GM12892 (cell line): ENCODE measurements around the gene NELL1.

Experiments used
- POLR2A ChIP-seq: IDR thresholded peaks from 2 replicates; pipeline ENCODE4 v1.6.1; 2011; ENCODE audit warnings: low read depth, low read length, control low read depth
- POLR2AphosphoS5 ChIP-seq: IDR thresholded peaks from 2 replicates; pipeline ENCODE4 v1.6.1; 2011; ENCODE audit warnings: low read depth, low read length, control low read depth
- TAF1 ChIP-seq: IDR thresholded peaks from 2 replicates; pipeline ENCODE4 v1.6.1; 2011; ENCODE audit warnings: low read depth, mild to moderate bottlenecking, control low read depth, low read length, borderline replicate concordance

DNA sequence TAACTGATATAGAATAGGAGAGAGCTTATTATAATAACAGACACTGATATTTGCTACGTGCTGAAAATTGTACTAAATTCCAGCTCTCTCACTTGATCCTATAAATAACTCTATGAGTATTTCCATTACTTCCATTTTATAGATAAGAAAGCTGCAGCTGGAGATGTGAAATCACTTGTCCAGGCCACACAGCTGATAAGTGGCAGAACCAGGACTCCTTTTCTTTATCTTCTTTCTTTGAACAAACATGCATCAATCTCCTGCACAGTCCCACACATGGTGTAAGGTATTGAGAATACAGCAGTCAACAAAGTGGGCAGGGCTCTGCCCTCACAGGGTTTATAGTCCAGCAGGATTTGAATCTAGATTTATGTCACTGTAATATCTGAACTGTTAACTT, 652.1 kb downstream of the NELL1 start:
- TF ChIP-seq POLR2A, result no peak
- TF ChIP-seq POLR2AphosphoS5, result no peak
- no peak for TF ChIP-seq TAF1
